GM10847 (cell line): ENCODE results near the gene HEPACAM.

Experiments
- POLR2A ChIP-seq: IDR thresholded peaks from 2 replicates; pipeline ENCODE4 v1.6.1; 2011; ENCODE audit not compliant: insufficient read length; ENCODE audit errors: extremely low read depth

Gene HEPACAM

DNA sequence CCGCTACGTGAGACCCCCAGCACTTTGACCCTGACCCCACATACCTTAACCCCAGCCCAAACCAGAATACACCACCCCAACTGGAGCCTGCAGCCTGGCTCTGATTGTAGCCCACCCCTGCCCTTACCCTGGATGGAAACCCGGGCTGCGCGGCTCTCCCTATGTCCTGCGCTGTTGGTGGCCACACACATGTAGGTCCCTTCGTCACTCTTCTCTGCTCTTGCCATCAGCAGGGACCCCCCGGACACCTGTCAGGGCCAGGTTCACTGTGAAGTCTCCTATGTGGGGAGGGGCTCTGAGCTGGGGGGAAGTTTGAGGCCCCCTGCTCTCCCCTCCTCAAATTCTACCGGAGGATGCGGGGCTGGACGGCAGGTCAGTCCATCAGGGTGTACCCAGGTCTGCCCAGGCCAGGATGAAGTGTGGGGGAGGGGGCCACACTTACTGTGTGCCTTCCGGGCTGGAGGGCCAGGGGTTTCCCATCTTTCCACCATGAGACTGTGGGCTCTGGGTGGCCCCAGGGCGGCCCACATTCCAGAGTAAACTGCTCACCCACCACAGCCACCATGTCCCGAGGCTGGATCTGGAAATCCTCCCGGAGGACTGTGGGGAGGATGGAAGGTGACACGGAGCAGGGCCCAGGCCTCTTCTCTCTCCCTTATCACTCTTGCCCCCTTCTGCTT is 39.6 kb downstream of the HEPACAM start:
- no peak for TF ChIP-seq POLR2A

DNA sequence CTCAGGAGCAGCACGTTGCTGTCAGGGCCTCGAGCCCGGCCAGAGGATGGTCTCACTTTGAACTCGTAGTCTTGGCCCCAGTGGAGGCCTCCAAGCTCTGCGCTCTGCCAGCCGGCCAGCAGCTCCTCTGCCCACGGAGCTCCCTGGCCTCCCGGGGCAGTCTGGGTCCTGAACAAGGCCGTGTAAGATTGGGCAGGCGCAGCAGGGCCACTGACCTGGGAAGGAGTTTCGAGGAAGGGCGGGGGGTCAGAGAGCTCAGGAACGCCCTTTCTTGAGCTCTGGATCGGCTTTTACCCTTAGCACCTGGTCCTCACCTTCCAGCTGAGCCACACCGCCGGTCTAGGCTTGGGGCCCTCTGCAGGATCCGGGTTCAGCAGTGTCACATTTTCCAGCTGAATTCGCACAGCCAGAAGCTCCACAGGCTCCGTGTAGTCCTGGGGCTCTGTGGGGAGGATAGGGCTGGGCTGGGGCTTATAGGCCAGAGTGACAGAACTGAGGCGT is 40.3 kb downstream of the HEPACAM start:
- TF ChIP-seq POLR2A = no peak

DNA sequence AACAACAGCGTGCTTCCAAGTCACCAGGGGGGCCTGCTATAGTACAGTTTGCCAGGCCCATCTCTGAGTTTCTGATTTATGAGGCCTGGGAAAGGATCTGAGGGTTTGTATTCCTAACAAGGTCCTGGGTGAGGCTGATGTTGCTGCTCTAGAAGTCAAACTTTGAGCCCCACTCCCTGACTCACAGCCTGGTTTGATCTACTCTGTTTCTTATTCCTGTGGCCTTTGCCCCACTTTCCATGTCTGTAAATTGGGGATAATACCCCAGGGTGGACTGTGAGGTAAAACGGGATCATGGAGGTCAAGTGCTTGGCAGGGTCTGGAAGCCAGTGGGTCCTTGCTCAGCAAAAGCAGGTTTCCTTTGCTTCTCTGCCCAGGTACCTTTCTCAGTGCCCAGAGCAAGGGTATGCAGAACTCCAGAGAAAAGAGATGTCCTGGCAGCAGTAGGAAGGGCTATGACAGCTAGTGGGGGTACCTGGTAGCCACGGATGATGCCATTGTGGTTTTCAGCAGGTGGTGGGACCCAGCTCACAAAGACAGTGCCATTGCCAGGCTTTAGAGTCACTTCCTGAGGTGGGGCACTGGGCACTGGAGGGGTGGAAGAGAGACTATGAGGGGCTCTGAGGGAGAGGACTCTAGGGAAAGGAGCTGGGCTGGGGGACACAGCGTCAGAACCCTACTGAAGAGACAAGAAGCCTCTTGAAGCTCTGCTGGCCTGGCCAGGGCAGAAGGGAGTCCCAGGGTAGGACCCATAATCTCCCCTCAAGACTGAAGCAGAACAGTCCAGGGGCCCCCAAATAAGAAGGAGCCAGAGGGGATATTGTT is 41.0 kb downstream of the HEPACAM start:
- TF ChIP-seq POLR2A = no peak

DNA sequence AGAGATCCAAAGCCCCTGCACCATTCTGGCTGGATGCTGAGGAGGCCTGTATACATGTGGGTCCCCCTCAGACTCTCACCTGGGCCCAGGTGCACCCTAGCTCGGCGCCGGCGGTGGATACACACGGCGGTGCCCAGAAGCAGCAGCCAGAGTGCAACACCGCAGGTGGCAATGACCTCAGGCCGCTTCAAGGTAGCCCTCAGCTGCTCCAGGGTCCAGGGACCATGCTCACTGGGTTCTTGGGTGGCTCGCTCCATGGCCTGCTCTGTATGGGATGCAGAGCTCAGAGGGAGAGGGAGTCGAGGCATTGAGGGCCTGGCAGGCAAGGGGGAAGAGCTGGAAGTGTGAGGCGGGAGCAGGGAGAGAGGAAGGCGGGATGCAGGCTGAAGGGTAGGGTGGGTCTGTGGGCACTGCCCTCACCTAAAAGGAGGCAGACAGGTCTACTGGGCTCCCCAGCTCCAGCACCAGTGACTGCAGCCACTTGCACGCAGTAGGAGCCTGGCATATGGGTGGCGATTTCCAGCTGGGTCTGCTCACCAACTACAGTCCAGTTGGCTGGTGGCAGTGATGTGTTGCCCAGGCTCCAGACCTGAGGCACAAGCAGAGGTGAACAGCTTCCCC is 42.0 kb downstream of the HEPACAM start:
- TF ChIP-seq POLR2A = no peak

DNA sequence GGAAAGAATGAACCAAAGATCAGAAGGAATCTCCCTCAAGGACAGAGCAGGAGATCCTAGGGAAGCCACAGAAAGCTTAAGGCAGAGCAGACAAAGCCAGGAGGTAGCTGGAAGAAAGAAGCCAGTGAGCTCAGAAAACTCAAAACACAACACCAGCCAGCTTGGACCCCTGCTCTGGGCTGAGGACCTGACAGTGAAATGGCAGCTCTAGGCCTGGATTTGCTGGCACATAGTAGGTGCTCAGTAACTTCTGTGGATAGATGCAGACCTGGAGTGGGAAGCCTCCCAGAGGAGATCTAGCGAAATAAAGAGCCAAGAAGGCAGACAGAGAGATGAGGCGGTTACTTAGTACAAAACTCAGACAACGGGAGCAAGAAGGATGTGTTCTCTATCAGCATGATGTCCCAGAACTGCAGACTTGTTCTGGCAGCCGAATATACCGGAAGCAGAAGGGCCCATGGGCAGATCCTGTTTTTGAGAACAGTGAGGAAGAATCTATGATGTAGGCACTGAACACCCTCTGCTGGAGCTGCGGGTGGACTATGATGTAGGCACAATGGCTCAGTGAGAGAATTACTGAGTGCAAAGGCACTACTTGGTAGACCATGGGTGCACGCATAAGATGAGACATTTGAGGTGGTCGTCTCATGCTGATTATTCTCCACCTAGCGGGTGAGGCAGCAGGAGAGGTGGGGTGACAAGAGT is 42.9 kb downstream of the HEPACAM start:
- TF ChIP-seq POLR2A = no peak

DNA sequence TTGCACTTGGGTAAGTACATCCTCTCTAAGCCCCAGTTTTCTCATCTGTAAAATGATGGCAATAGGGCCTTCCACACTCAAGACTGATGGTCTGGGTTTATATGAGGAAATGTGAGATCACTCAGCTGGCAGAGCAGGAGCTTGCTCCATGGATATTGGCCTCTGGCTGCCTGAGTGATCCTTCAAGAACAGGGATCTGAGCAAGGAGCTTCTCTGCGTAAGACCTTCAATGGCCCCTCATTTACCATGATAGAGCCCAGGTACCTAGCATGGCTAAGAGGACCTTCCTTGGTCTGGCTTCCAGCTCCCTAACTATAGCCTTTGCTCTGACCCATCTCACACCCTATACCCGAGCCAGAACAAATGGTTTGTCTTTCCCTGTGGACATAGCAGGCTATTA is 43.7 kb downstream of the HEPACAM start:
- no peak for TF ChIP-seq POLR2A

DNA sequence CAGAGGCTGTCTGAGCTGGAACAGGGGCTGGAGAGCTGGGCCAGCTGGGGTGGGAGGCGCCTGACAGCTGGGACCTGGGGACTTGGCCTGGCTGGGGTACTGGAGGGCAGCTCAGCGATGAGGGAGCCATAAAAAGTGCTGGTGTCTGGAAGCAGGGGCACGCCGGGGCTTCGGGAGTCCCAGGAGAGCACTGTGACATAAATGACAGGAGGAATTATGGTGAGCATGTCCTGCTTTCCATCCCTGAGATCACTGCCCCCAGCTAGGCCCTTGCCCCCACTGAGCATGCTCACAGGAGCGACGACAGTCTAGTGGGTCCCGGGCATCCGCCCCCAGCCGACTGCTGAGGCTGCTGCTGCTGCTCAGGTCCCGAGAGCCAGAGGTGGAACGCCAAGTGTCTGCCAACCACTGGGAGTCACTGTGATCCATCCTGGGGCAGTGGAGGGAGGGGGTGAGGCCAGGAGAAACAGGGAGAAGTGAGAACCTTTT is 44.4 kb downstream of the HEPACAM start:
- TF ChIP-seq POLR2A = no peak

DNA sequence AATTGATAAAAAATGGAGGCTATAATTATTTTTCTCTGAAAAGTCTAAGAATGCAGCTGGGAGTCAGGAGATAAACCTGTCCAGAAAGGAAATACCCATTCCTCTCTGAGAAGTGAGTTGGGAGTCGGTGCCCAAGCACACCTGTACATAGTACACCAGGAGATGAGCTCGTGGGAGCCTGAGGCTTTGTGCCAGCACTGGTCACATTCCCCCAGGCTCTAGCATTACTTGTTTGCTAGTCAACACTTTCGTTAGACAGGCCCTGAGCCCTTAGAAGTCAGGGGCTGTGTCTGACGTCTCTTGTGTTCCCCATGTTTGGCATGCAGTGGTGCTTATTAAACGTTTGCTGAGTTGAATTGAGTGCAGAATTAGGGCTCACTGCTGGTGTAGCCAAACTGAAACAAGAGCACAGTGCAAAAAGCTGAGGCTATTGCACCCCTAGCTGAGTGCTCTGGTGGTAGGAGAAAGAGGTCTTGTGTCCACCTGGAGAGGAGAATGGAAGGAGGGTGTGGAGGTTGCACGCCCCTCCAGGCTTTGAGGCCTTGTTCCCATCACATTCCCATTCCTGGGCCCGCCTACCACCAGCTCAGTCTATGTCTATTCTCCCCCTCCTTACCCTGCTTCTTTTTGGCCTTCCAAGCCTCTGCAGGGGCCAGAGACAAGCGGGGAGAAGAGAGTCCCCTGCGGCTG is 45.0 kb downstream of the HEPACAM start:
- no peak for TF ChIP-seq POLR2A

DNA sequence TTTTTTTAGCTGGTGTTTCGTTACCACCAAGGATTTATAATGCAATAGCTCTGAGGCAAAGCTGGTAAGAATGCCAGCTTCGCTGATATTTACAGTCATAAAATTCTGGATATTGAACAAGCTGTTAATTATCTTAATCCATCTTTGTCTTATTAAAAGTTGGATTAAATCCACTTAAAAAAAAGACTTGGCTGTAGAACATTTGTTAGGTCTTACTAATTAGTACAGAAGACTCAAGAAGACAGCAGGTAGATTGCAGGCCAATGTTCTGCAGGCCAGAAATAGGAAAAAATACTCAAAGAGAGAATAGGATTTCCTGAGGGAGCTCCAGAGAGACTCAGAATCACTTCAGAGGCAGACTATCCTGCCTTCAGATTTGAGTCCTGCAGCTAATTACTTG is 45.7 kb downstream of the HEPACAM start:
- TF ChIP-seq POLR2A = no peak

DNA sequence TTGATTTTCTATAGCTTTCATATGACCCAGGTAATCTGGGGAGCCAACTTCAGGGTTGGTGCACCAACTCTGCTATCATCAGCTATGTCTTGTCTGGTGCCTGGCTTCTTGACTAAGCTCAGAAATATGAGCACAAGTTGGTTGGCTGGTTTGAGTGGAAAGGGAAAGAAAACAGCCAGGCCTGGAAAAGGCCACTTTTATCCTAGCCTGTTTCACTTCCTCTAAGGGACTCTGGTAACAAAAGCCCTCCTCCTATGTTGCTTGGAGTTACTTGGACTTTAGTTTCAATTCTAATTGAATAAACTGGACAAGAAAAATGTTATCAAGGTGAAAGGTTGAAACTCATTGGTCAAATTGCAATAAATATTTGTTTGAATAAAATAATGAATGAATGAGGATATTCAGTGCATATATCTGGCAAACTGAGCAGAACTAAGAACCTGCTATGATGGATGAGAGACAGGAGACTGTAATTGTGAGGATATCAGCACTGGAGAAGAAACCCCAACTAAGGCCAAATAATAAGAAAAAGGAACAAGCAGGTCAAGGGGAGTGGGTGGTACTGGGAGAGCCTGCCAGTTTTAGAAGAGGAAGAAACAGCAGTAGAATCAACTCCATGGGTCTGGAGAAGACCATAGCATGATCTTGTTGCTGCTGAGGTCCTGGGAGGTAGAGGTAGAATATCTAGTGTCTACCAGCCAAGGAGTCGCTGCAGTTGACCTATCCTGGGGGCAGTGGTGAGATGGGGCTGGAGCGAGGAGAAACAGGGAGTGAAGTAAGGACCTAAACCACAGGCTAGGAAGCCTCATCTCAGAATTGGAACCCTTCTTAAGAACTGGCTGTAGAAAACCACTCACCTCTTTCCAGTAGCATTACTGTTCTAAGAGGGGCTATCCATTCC is 46.4 kb downstream of the HEPACAM start:
- TF ChIP-seq POLR2A = no peak

DNA sequence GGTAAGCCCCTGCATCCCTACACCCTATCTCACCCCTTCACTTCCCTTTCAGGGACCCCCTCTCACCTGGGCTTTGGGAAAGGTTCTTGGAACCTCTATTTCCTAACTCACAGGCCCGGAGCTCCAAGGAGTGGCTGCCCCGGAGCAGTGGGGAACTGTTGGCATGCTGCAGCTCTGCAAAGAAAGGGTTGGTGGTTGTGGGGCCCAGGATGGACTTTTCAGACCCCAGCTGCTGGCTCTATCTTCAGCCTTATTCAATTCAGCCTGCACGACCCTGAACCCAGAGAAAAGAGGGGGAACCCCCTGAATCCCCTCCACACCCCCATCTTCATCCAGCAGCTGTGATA is 48.2 kb downstream of the HEPACAM start:
- TF ChIP-seq POLR2A = no peak

DNA sequence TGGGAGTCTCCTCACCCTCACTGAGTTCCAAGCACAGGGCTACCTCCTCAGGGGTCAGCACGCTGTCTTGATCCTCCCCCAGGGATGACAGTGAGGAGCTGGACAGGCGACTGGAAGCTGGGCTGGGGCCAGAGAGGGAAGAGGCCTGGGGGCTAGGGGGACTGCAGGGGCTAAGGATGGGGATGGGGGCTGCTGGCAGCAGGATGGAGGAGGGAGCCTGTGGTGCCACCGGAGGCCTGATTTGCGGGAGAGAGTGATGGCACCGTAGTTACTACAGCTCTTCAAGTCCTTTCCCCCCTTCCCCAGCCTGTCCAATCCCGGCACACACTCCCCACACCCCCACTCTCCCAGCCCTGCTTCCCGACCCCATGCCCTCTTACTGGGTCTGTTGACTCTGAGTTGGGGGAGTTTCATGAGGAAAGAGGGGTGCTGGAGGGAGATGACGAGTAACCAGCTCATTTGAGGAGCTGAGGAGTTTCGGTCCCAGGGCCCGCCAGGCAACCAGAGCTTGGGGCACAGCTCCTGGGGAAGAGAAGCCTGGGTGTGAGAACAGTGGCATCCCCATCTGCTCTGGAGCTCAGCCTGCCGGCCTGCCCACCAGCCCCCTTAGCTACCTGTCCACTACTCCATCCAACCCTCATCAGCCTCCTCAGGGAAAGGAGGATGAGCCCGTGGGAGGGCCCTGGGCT is 48.7 kb downstream of the HEPACAM start:
- no peak for TF ChIP-seq POLR2A

DNA sequence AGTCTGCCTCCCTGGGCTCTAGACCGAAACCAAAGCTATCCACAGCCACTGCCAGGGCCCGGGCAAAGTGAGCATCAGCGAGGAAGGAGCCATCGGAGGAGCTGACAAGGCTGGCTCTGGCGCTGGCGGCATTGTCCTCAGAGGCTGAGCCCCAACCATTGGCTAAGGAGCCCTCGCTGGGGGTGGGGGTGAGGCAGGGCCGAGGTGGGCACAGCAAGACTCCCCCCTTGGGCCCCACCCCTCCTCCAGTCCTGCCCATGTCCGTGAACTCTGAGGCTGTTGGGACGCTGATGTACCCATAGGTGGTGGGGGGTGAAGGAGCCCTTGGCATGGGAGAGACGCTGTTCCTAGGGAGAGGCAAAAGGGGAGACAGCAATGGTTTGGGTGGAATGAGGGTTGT is 49.4 kb downstream of the HEPACAM start:
- no peak for TF ChIP-seq POLR2A

DNA sequence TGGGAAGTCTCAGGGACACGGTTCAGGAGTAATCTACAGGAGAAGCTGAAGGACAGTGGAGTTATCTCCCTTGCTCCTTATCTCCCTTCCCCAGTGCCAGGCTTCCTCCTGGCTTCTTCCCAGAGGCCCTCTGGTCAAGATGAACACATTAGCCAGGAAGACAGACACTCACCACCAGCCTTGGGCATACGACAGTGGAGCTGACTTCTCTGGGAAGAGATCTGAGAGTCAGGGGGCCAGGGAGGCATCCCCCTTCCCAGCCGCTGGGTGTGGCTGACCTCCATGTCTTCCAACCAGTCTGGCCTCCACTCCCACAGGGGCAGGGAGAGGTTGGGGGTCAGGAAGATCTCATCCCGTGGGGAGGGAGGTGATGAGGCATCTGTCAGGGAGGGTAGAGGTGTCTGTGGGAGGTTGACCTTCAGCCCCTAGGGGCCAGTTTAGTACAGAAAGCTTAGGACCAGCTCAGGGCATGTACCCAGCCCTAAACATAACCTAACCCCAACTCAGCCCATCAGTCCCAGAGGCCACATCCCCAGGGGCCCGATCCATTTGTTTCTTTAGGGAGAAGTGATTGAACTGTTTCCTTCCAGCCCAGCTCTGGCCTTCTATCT is 50.9 kb downstream of the HEPACAM start:
- no peak for TF ChIP-seq POLR2A
